Heart right ventricle (tissue), 16 donors: ENCODE measurements around the gene TLN1. TPM values are rescaled to one million over a fixed set of nuclear protein-coding genes. Genes with fewer than 3 reads are reported as not detected.

Source experiments
- ATAC-seq, 8 donors: fragments of 200-7000 bp; cut with Tn5 transposase; one replicate each; pipeline ENCODE4 v1.9.1; 2020; ENCODE audit warnings: mild to moderate bottlenecking in 8 of 8, moderate library complexity in 8 of 8, moderate number of reproducible peaks in 1 of 8
- DNase-seq, 2 donors: peaks; one replicate each; pipeline ENCODE4 v3.0.0-alpha.2; 2020
- H3K27ac ChIP-seq, 10 donors: fragments of 200-600 bp; sonication (generic) in 2 of 10; one replicate each; pipeline versions ENCODE4 v1.5.0 to v1.8.0; 2020 to 2022; ENCODE audit warnings: mild to moderate bottlenecking in 3 of 10
- H3K27me3 ChIP-seq, 7 donors: fragments of 200-600 bp; one replicate each; pipeline ENCODE4 v1.8.0; 2021 to 2022; ENCODE audit warnings: mild to moderate bottlenecking in 2 of 7
- H3K36me3 ChIP-seq, 9 donors: fragments of 200-600 bp; sonication (generic) in 1 of 9; one replicate each; pipeline versions ENCODE4 v1.5.0 to v1.8.0; 2020 to 2022; ENCODE audit warnings: mild to moderate bottlenecking in 2 of 9
- H3K4me1 ChIP-seq, 9 donors: fragments of 200-600 bp; sonication (generic) in 1 of 9; one replicate each; pipeline versions ENCODE4 v1.5.0 to v1.8.0; 2020 to 2022; ENCODE audit warnings: mild to moderate bottlenecking in 4 of 9
- H3K4me3 ChIP-seq, 10 donors: fragments of 200-600 bp; sonication (generic) in 2 of 10; one replicate each; pipeline versions ENCODE4 v1.5.0 to v1.8.0; 2020 to 2022; ENCODE audit warnings: mild to moderate bottlenecking in 7 of 10, moderate library complexity in 2 of 10
- H3K9me3 ChIP-seq, 11 donors: fragments of 200-600 bp in 10 of 11; sonication (generic) in 2 of 11; one replicate each; pipeline versions ENCODE4 v1.5.0 to v1.8.0; 2013 to 2022; ENCODE audit warnings: mild to moderate bottlenecking in 2 of 11, control low read depth in 1 of 11, moderate library complexity in 1 of 11
- WGBS, 2 donors: extraction: QIAGEN DNeasy Blood & Tissue Kit; methylation state at CpG; one replicate each; pipeline ENCODE4 v1.1.7; 2013; ENCODE audit warnings: inconsistent platforms in 1 of 2; 5-methylcytosine and 5-hydroxymethylcytosine counted together
- intact Hi-C, 10 donors: fragments of 100-400 bp; cut with DNase I; formaldehyde crosslinking; loops; one replicate each; pipeline versions ENCODE4 v1.11.1 to v1.14.2; 2022
- polyA plus RNA-seq, 2 donors: library from polyadenylated mRNA; stranded (reverse); fragments of 200-250 nt; gene quantifications; one replicate each; pipeline ENCODE4 v1.2.3, GENCODE V29; 2013
- total RNA-seq, 10 donors: library from RNA; stranded (reverse); fragmentation: NEBNext Ultra II Directional in 3 of 10; extraction: Animal tissue kit (Norgen Biotek cat#: 25700) in 3 of 10; gene quantifications; one replicate each; pipeline versions ENCODE4 v1.2.1 to v1.2.4, GENCODE V29; 2021 to 2023
- TF ChIP-seq, protein P1 (sequence below), 9 donors: fragments of 200-600 bp; sonication (generic) in 2 of 9; IDR thresholded peaks; one replicate each; pipeline versions ENCODE4 v1.5.0 to v1.8.0; 2021 to 2022; ENCODE audit warnings: antibody characterized with exemption in 9 of 9, mild to moderate bottlenecking in 5 of 9, moderate library complexity in 1 of 9
- donor health status: Arrhythmogenic right ventricular cardiomyopathy.
- donor health status: ischemic (EF 13 %, LVEDD 7.1; RV severe dilation, severe dysfunction).
- donor health status: healthy with polysubstance abuse.
- donor health status: DM: no; HTN: yes; CAD: no.
- donor health status: DM: no; HTN: no; CAD: no.
- donor health status: ischemic (EF 25% LVEDD 6.9; RV normal size, moderate dysfunction).
- donor health status: ischemic (EF 25% LVEDD 5.7; RV mildly dilated, moderate dysfunction).
- donor health status: healthy.
- donor health status: DM: yes; HTN: yes; CAD: no.
- donor health status: Ischemic cardiomyopathy.
- donor health status: ischemic (EF 35%, LVEDD 5.7; RV mildly dilated, moderate dysfunction).
- donor health status: nonischemic (EF 11% LVEDD 7.7; RV severe dilation, severe dysfunction).
- donor health status: DM: yes; HTN: yes; CAD: no.
- donor health status: PGD.
- donor health status: ischemic (EF 29% LVEDD 5.4; RV normal size, mild dysfunction).
- donor health status: nonischemic (EF 23%, LVEDD 6.1; RV moderate dilation, normal function).

The TLN1 gene
- total and polyA plus RNA-seq, 12 donors, result 99.6 to 323 (median 238) TPM

DNA sequence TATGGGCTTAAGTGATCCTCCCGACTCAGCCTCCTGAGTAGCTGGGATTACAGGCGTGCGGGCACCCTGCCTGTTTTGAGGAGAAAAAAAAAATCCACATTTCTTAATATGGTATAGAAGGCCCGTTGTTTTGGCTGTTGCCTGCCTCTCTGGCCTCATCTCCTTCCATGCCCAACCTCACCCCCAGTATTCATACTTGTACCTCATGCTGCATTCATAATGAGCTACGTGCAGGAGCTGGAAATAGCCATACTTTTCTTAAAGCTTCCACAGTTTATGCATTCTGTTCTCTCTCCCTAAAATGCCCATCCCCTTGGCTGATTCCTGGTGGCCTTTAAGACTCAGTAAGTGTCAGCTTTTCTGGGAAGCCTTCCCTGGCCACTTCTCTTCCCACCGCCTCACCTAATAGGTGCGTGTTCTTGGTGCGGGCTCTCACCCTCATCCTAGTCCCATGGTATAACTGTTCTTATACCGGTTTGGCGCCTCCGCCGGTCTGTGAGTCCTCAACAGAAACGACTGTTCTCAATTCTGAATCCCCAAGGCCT lies 40.2 kb downstream of the TLN1 start:
- TF ChIP-seq, protein P1, sequence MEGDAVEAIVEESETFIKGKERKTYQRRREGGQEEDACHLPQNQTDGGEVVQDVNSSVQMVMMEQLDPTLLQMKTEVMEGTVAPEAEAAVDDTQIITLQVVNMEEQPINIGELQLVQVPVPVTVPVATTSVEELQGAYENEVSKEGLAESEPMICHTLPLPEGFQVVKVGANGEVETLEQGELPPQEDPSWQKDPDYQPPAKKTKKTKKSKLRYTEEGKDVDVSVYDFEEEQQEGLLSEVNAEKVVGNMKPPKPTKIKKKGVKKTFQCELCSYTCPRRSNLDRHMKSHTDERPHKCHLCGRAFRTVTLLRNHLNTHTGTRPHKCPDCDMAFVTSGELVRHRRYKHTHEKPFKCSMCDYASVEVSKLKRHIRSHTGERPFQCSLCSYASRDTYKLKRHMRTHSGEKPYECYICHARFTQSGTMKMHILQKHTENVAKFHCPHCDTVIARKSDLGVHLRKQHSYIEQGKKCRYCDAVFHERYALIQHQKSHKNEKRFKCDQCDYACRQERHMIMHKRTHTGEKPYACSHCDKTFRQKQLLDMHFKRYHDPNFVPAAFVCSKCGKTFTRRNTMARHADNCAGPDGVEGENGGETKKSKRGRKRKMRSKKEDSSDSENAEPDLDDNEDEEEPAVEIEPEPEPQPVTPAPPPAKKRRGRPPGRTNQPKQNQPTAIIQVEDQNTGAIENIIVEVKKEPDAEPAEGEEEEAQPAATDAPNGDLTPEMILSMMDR (IDR thresholded peaks at IDR 0.05), result no peak
- Histone ChIP-seq H3K27ac (peak overlapping the region in 9 of 10 donors; percentile 72 to 100 (median 97)), H3K4me3 (peak overlapping the region in 3 of 10 donors; percentile 78 to 85 (median 83)), H3K27me3 (peaks cover 0 to 8% (median 0%) of the 10 kb centered on the region in 7 donors), H3K4me1 (peaks cover 0 to 42% (median 33%) of the 10 kb centered on the region in 9 donors), H3K36me3 (peaks cover 0 to 19% (median 0%) of the 10 kb centered on the region in 9 donors), H3K9me3 (no peaks in the 10 kb centered on the region)
- 72 to 77% methylated on average over 13 of the region's 13 CpGs for WGBS, 2 donors
- DNase-seq (no peak), ATAC-seq (no peak)
- intact Hi-C loops, result loop anchor here in 5 of 10 donors (2.0 to 5.0 kb wide), 3 partner anchors 35 to 41 kb away; partner anchors contain the start of genes CREB3 (in 2 of the 5), TLN1 (in 2 of the 5), CCDC107 (in 1 of the 5) and RMRP (in 1 of the 5)

DNA sequence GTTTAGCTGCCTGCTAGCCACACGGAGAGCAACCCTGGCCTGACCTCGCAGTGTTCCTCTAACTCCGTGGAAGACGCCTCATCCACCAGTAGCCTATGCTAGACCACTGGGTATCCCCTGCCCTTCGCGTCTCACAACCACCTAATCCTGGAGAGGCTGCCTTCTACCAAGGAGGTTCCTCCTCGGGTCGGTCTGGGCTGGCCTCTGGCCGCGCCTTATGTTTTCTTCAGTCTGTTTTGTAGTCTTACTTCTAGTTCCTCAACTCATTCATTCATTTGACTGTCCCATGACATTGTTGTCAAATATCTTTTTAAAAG lies 40.7 kb downstream of the TLN1 start:
- peak overlapping the region in 9 of 10 donors; percentile 45 to 86 (median 75) for H3K4me3 ChIP-seq
- intact Hi-C loops, result loop anchor here in 5 of 10 donors (2.0 to 5.0 kb wide), 3 partner anchors 34 to 42 kb away; partner anchors contain the start of genes CREB3 (in 2 of the 5), TLN1 (in 2 of the 5), CCDC107 (in 1 of the 5) and RMRP (in 1 of the 5)
- ATAC-seq (no peak), DNase-seq (no peak)
- 22 to 40% methylated on average over 9 to 10 of the region's 10 CpGs for WGBS, 2 donors
- no peaks in the 10 kb centered on the region for H3K9me3 ChIP-seq
- H3K27me3 ChIP-seq, result peaks cover 0 to 8% (median 0%) of the 10 kb centered on the region in 7 donors
- H3K27ac ChIP-seq, result peak overlapping the region; percentile 72 to 100 (median 94)
- peaks cover 0 to 14% (median 0%) of the 10 kb centered on the region in 9 donors for H3K36me3 ChIP-seq
- TF ChIP-seq, protein P1 (IDR thresholded peaks at IDR 0.05), result no peak
- peaks cover 0 to 42% (median 38%) of the 10 kb centered on the region in 9 donors for H3K4me1 ChIP-seq

GRCh38 chr9:35690614-35691333 lies 41.2 kb downstream of the TLN1 start:
- Histone ChIP-seq H3K27me3 (peaks cover 0 to 8% (median 0%) of the 10 kb centered on the region in 7 donors), H3K36me3 (peaks cover 0 to 14% (median 3%) of the 10 kb centered on the region in 9 donors), H3K9me3 (no peaks in the 10 kb centered on the region), H3K27ac (peak overlapping the region; percentile 72 to 100 (median 94)), H3K4me3 (peak overlapping the region; percentile 33 to 86 (median 71)), H3K4me1 (peaks cover 0 to 47% (median 44%) of the 10 kb centered on the region in 9 donors)
- DNase-seq (peak; percentile 84 to 90), ATAC-seq (peak; percentile 59 to 75 (median 66))
- TF ChIP-seq, protein P1 (IDR thresholded peaks at IDR 0.05), result no peak
- intact Hi-C loops, result loop anchor here in 5 of 10 donors (2.0 to 5.0 kb wide), 3 partner anchors 33 to 42 kb away; partner anchors contain the start of genes CREB3 (in 2 of the 5), TLN1 (in 2 of the 5), CCDC107 (in 1 of the 5) and RMRP (in 1 of the 5)
- WGBS, 2 donors, result 0 to 2% methylated on average over 54 to 61 of the region's 61 CpGs

DNA sequence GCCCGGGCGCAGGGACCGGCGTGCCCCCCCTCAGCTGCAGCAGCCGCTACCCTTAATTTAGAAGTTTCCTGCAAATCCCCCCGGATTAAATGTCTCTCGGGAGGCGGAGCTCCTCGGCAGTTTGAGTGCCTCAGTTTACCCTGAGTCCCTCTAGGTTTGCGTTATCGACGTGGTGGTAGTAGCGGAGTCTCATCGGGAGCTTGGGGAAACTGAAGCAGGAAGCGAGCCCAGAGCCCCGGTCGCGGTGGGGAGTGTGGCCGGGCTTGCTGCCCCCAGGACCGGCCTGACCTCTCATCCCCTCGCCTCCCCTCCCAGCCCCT lies 41.7 kb downstream of the TLN1 start:
- H3K27ac ChIP-seq, result peak overlapping the region; percentile 72 to 100 (median 94)
- ATAC-seq (no peak), DNase-seq (no peak)
- TF ChIP-seq, protein P1 (IDR thresholded peaks at IDR 0.05), result no peak
- peaks cover 0 to 16% (median 5%) of the 10 kb centered on the region in 9 donors for H3K36me3 ChIP-seq
- H3K4me1 ChIP-seq, result peaks cover 4 to 53% (median 48%) of the 10 kb centered on the region in 9 donors
- no peaks in the 10 kb centered on the region for H3K9me3 ChIP-seq
- WGBS, 2 donors, result 0 to 1% methylated on average over 21 of the region's 21 CpGs
- intact Hi-C loops, result loop anchor here in 5 of 10 donors (2.0 to 5.0 kb wide), 3 partner anchors 33 to 43 kb away; partner anchors contain the start of genes CREB3 (in 2 of the 5), TLN1 (in 2 of the 5), CCDC107 (in 1 of the 5) and RMRP (in 1 of the 5)
- H3K27me3 ChIP-seq, result peaks cover 0 to 8% (median 0%) of the 10 kb centered on the region in 7 donors
- peak overlapping the region; percentile 33 to 86 (median 71) for H3K4me3 ChIP-seq
